PC-3 (cell line): ENCODE data around the gene GAS2.

Experiments
- EZH2 ChIP-seq: fragments of 300-600 bp; sonication (generic); IDR thresholded peaks from one replicate; pipeline ENCODE4 v1.6.1; 2017; ENCODE audit warnings: antibody characterized with exemption, mild to moderate bottlenecking, low read length; ENCODE audit not compliant: unreplicated experiment
- EZH2phosphoT487 ChIP-seq: fragments of 300-600 bp; sonication (generic); IDR thresholded peaks from 2 replicates; pipeline ENCODE4 v1.6.1; 2018; ENCODE audit warnings: mild to moderate bottlenecking, antibody characterized with exemption, low read length, borderline replicate concordance
- TF ChIP-seq, protein P1 (sequence below): fragments of 300-600 bp; sonication (generic); conservative IDR thresholded peaks from 2 replicates; pipeline ENCODE4 v1.5.1; 2017; ENCODE audit warnings: antibody characterized with exemption, low read depth, mild to moderate bottlenecking, low read length

DNA sequence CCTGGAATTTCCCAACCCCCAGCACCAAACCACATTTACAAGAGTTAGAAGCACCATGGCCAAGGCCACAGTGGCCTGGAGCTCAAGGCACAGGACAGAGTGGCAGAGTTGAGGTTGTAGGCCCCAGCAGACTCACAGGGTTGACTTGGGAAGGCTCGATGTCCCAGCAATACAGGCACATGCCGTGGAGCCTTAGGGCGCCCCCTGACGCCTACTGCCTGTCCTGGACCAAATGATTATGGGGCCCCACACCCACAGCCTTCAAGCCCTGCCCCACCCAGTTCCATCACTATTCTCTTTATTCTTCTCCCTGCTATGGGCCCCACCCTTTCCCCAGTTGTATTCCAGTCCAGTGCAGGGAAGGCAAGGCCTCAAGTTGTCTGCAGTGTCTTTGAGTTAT lies 193.8 kb downstream of the GAS2 start, which contains the start of gene CCDC179:
- TF ChIP-seq EZH2phosphoT487 (no peak), EZH2 (no peak)
- TF ChIP-seq, protein P1, sequence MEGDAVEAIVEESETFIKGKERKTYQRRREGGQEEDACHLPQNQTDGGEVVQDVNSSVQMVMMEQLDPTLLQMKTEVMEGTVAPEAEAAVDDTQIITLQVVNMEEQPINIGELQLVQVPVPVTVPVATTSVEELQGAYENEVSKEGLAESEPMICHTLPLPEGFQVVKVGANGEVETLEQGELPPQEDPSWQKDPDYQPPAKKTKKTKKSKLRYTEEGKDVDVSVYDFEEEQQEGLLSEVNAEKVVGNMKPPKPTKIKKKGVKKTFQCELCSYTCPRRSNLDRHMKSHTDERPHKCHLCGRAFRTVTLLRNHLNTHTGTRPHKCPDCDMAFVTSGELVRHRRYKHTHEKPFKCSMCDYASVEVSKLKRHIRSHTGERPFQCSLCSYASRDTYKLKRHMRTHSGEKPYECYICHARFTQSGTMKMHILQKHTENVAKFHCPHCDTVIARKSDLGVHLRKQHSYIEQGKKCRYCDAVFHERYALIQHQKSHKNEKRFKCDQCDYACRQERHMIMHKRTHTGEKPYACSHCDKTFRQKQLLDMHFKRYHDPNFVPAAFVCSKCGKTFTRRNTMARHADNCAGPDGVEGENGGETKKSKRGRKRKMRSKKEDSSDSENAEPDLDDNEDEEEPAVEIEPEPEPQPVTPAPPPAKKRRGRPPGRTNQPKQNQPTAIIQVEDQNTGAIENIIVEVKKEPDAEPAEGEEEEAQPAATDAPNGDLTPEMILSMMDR = no peak
